Colon (tissue), 2 donors: Measurements from ENCODE around the gene PRRC2A.

Experiments used
- FAIRE-seq: peaks from 2 replicates; lab custom pipeline; 2012; peaks lifted over from hg19 to GRCh38; lab: Jason Lieb, UNC
- donor health status: control.
- donor health status: control.

PRRC2A gene

GRCh38 chr6:31666337-31666965 is 45.9 kb downstream of the PRRC2A start:
- no peak for FAIRE-seq

GRCh38 chr6:31669676-31670075 is 49.2 kb downstream of the PRRC2A start, which contains the start of gene LY6G5B:
TSS of gene LY6G5B (plus strand) at chr6:31669976. CDS start at chr6:31670951, 975 bp downstream.
- no peak for FAIRE-seq

DNA sequence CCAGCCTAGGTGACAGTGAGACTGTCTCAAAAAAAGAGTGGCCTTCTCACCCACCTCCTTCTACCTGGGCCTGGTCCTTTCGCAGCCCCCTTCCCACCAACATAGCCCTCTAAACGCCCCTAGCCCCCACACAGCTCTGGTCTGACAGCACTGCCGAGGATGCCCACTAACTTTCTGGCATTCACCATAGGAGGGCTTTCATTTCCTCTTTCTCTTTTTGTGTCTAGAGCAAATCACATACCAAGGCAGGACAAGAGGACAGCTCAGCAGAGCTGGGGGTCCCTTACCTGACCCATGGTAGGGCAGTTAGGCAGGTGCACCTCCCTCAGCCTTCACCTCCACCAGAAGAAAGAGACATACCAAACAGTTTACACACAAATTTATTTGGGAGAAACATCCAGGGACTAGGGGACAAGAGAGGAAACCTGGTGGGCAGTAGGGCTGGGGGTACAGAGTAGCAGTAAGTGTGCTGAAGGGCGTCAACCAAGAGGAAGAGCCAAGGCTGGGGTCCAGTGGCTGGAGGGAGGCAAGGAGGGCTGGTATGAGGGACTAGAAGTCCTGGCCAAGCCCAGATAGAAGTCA is 55.9 kb downstream of the PRRC2A start:
- no peak for FAIRE-seq

DNA sequence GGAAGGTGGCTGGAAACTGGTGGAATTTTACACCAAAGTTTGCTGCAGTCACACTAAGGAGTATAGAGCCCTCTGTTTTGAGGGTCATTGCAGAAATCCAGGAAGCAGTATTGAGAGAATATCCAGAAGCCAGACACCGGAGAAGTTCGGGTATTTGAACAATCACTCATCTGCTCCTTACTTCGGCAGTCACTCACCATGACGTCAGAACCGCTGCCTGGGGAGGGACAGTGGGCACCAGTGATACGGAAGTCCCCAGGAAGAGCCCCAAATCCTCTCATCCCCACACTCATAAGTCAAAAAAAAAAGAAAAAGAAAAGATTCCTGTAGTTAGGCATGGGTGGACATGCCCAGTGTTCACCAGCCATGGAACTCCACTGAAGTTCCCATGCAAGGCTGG is 56.4 kb downstream of the PRRC2A start:
- no peak for FAIRE-seq

DNA sequence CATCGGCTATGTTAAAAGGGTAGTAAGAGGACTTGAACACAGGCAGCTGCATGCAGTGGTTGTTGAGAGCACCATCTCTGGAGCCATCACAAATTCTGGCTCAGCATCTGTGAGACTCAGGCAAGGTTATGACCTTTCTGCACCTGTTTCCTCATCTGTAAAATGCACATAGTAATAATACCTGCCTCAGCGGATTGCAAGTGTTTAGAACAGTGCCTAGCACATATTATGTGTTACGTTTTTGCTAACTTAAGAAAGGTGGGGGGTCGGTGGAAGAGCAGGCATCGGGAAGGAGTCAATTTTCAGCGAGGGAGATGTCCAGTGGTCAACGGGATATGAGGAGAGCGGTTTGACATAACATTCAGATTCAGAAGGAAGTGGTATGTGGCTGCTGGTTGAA is 57.4 kb downstream of the PRRC2A start:
- FAIRE-seq, result no peak

DNA sequence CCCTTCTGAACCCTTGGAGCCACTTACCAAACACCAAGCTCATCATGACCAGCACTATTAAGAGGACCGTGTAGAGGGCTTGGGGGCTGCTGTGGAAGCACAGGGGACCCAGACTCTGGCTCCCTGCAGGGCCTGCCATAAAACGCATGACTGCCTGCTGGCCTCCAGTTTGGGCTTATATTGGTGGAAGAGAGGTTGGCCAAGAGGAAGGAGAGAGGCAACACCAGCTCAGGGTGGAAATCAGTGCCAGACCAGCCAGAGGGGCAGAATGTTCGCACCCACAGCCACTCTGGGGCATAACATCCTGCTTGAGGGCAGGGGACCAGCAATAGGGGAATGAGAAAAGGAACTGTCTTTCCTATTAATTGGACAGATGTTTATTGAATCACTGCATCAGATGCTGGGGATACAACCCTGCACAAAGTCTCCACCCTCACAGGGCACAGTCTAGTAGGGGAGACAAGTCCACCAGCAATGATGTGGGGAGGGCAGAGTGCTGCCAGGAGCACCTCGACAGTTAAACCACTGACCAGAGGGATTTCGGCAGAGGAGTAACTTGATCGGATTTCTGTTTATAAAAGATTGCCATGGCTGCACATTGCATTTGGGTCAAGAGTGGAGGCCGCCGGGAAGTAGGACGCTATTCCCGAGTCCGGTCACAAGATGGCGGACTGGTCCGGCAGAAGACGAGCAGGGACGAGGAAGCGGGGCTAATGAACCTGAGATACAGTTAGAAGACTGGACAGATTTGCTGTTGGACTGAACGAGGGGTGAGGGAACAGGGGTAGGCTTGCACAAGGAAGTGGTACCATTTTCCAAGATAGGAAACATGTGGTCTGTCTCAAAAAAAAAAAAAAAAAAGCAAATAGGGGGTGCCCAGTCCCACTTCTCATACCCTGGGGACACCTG is 60.0 kb downstream of the PRRC2A start, which contains the start of gene LY6G5C:
Gene LY6G5C (minus strand): TSS at position 842 of the 909 bp plus-strand sequence. CDS start 694 bp downstream, at position 148.
- FAIRE-seq, result no peak

DNA sequence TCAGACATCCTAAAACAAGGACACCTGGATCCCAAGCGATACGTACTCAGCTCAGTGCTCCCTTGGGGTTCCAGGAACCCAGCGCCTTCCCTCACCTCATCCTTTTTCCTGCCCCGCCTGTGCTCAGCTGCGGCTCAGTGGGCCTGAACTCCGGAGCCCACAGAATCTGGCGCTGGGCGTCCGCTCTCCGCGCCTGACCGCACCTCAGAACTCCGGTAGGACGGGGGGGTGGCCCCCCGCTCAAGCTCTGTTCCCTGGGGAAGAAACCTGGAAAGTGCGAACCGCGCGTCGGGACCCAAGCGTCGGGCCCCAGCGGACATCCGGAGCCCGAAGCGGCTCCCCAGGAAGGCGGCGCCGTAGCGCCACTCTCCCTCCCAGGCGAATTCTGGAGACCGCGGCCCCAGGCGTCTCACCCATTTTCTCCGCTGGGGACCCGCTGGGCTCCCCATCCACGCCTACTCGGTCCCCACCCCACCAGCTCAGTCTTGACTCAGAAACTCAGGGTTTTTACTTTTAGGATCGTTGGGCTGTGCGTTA is 60.7 kb downstream of the PRRC2A start:
- FAIRE-seq, result no peak

DNA sequence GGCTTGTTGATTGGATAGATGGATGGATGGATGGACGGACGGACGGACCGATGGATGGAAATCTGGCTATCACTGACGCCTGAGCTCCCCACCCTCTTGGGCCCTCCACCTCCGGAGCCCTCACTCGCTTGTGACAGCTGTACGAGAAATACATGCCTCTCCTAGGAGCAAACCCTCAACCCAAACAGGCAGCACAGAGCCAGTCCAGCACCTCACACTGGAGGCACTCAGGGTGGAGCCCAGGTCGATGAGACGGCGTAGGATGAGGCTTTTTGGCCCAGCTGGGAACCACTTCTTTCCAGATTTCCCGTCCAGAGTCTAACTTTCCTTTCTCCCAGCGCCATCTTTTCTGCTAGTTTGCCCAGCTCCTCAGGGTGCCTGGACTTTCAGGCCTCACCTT is 63.1 kb downstream of the PRRC2A start:
- FAIRE-seq, result no peak

DNA sequence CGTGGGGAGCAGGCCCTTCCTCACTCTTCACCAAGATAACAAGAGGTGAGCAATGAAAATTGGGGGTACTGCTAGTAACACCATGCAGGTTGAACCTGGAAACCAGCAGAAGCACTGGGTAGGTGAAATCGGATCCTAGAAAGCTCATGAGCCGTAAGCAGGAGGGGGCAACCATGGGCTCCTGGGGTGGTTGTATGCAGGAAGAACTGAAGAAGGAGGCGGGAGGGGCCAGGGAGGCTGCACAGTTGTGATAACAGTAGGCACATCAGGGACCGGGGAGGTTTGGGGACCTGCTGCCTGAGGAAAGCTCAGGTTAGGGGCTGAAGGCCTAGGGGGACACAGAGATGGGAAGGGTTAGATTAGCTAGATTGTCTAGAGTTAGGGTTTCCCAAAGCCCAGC is 66.0 kb downstream of the PRRC2A start:
- FAIRE-seq, result no peak

DNA sequence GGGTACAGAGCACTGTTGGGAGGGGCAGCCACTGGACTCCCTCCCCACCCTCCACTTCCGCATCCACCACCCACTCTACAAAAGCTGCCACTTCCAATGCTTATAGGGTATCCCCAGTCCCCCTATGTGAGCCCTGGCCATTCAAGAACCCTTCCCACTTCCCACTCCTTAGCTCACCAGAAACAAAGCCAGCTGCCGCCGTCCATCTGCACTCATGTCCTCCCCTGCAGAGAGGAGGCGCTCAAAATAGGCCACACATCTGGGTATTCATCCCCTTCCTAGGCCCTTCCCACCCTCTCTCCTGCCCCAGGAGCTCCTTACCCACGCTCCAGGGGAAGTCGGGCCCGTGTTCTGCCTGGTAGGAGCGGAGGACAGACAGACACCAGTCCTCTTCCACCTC is 66.8 kb downstream of the PRRC2A start:
- FAIRE-seq, result no peak
